Stimulated activated CD4-positive, alpha-beta T cell treated with anti-CD3 and anti-CD28 coated beads, Interleukin-2, amount 100 ng/mL, for 24 hours (primary cell): ENCODE data around the gene CT45A9.
"Not testable (repeated sequence)": the region's sequence is repeated elsewhere in the genome, so short reads cannot be mapped to it uniquely, and the experiment has no call there.

Experiments used
- DNase-seq, 2 donors: peaks; one replicate each; pipeline ENCODE4 v3.0.0-alpha.2; 2020

The CT45A9 gene, protein sequence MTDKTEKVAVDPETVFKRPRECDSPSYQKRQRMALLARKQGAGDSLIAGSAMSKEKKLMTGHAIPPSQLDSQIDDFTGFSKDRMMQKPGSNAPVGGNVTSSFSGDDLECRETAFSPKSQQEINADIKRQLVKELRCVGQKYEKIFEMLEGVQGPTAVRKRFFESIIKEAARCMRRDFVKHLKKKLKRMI

DNA sequence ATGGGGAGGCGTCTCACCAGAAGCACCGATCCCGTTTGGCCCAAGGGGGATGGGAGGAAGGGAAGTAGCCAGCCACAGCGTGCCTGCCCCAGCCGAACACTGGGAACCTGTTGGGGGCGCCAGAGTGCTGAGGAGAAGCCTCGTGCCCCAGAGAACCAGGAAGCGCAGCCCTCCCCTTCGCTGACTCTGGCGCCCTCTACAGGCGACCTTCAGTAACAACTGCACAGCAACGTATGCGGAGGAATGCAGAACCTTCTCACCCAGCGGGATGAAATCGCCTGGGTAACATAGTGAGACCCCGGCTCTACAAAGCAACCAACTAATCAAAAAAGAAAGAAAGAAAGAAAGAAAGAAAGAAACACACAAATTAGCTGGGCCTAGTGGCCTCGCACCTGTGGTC lies at the start of gene CT45A9:
CT45A9 (minus strand) TSS at position 101 of the 400 bp plus-strand sequence. CDS start 3,751 bp downstream, outside the sequence.
- DNase-seq, result not testable (repeated sequence)

DNA sequence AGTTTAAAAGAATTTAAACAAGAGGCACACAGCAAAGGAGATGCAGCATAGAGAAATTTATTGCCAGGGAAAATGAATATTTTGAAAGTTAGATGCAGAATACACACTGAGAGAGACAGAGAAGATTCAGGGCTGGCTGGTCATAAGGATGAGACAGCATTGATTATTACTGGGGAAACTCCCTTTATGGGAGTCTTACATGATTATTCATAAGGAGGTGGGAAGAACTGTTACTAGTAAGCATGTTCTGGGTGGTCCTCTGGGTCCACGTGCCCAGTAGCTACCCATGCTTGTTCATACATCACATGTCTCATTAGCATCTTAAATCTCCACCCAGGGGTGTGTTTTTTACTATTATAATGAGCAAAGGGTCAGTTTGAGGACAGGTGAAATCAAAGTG lies 48.9 kb upstream of the CT45A9 start:
- DNase-seq, result not testable (repeated sequence)

DNA sequence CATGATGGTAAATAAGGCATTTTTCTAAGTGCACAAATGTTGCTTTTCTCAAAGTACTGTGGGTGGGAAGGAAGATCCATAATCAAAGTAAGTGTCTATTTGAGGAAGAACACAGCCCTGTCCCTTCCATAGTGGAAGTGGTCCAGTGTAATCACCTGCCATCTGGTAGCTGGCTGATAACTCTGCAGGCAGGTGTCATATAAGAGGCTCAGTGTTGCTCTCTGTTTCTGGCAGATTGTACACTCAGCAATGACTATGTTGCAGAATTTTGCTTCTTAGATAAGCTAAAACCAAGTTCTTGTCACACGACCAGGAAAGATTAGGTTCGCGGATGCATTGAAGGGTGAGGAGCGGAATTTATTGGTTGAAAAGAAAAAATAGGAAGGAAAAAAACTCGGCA lies 42.8 kb upstream of the CT45A9 start:
- DNase-seq, result no peak

DNA sequence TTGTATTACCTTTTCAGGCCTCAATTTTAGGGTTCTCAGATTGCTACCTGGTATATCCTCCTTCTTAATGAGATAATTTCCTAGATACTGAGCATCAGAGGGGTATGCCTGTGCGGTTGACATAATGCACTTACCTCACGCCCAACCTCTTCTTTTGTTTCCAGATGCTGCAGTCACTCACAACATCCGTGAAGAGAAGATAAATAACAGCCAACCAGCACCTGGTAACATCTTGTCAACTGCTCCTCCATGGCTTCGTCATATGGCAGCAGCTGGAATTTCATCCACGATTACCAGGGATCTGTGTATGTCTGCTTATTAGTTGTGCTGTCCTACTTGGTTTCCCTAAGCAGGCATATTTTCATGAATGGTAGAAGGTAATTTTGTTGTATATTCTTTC lies 38.6 kb upstream of the CT45A9 start:
- DNase-seq, result no peak

DNA sequence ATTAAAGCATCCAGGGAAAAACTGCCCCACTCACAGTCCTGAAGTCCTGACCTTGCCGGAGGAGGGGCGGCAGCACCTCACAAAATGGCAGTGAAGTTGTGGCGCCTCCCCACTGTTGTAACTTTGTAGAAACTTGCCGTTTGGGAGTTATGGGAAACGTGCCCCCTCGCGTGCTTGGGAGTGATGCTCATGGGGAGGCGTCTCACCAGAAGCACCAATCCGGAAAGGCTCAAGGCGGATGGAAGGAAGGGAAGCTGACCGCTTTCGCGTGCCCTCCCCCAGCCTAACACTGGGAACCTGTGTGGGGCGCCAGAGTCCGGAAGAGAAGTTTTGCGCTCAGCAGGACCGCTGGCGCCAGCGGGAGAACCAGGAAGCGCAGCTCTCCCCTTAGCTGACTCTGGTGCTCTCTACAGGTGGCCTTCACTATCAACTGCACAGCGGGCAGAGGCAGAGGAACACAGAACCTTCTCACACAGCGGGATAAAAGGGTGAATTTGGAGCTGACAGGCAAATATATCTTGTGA lies 21.7 kb upstream of the CT45A9 start, which contains the start of the genes CT45A10 and SAGE1:
CT45A10 (minus strand) TSS at position 151 of the 524 bp plus-strand sequence. CDS start 8,100 bp downstream, outside the sequence.
SAGE1 (plus strand) TSS at position 423 of the 524 bp plus-strand sequence. CDS start 2,527 bp downstream, outside the sequence.
- DNase-seq, result no peak

DNA sequence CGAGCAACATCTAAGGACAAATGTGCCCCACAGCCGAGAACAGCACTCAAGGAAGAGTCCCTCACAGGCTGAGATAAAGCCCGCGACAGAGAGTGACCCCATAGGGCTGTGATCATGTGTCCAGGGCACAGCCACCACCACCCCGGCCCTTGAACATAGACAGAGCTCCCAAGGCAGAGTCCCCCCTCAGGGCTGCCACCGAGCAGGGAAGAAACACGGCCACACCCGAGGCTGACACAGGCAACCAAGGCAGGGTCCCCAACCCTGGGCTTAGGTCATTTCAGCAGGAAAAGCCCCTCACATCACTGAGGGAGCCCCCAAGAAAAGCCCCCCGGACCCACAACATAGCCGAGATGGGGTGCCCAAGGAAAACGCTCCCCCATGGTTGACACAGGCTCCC lies 21.2 kb upstream of the CT45A9 start:
- no peak for DNase-seq

DNA sequence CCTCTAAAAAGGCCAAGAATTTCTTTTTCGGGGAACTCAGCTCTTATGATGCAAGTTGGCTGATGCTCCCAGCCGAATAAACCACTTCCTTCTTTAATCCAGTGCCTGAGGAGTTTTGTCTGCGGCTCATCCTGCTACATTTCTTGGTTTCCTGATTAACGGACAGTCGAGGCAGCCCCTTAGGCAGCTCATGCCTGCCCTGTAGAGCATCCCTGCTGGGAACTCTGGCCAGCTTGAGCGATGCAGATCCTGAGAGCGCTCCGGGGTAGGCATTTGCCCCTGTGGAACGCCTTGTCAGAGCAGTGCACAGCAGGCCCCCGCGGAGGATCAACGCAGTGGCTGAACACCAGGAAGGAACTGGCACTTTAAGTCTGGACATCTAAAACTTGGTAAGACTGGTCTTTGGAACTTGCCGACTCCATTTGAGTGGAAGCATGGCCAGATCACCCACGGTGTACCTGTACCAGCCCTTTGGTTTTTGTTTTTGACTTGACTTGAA lies 18.5 kb upstream of the CT45A9 start:
- DNase-seq, result no peak

DNA sequence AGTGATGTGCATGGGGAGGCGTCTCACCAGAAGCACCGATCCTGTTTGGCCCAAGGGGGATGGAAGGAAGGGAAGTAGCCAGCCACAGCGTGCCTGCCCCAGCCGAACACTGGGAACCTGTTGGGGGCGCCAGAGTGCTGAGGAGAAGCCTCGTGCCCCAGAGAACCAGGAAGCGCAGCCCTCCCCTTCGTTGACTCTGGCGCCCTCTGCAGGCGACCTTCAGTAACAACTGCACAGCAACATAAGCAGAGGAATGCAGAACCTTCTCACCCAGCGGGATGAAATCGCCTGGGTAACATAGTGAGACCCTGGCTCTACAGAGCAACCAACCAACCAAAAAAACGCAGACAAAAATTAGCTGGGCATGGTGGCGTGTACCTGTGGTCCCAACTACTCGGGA lies 17.4 kb upstream of the CT45A9 start:
- peak; percentile 17 to 55 for DNase-seq

DNA sequence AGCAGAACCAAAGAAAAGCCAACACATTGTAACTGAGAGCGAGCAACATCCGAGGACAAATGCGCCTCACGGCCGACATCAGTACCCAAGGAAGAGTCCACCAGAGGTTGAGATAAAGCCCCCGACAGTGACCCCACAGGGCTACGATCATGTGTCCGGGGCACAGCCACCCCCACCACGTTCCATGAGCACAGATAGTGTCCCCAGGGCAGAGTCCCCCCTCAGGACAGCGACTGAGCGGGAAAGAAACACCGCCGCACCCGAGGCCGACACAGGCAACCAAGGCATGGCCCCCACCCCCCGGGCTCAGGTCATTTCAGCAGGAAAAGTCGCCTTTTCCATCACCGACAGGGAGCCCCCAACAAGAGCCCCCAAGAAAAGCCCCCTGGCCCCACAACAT lies 16.6 kb upstream of the CT45A9 start:
- not testable (repeated sequence) for DNase-seq

DNA sequence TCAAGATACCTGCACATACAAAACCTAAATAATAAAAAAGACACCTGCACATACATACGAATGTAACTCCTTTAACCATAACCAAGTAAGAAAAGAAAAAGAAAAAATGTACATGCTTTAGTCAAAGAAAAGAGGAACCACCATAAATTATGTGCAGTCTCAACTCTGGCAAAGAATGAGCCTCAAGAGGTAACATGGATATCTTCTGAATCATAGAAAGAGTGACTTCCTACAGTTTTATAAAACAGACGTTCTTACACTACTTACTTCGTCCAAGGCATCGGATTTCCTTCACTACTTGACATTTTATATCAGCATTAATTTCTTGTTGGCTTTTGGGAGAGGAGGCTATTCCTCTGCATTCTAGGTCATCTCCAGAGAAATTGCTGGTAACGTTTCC lies 11.1 kb upstream of the CT45A9 start:
- DNase-seq, result not testable (repeated sequence)

DNA sequence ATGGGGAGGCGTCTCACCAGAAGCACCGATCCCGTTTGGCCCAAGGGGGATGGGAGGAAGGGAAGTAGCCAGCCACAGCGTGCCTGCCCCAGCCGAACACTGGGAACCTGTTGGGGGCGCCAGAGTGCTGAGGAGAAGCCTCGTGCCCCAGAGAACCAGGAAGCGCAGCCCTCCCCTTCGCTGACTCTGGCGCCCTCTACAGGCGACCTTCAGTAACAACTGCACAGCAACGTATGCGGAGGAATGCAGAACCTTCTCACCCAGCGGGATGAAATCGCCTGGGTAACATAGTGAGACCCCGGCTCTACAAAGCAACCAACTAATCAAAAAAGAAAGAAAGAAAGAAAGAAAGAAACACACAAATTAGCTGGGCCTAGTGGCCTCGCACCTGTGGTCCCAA lies 17.2 kb downstream of the CT45A9 start, which contains the start of gene CT45A8:
CT45A8 (minus strand) TSS at position 101 of the 400 bp plus-strand sequence. CDS start 3,755 bp downstream, outside the sequence.
- not testable (repeated sequence) for DNase-seq

DNA sequence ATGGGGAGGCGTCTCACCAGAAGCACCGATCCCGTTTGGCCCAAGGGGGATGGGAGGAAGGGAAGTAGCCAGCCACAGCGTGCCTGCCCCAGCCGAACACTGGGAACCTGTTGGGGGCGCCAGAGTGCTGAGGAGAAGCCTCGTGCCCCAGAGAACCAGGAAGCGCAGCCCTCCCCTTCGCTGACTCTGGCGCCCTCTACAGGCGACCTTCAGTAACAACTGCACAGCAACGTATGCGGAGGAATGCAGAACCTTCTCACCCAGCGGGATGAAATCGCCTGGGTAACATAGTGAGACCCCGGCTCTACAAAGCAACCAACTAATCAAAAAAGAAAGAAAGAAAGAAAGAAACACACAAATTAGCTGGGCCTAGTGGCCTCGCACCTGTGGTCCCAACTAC lies 34.4 kb downstream of the CT45A9 start, which contains the start of gene CT45A7:
CT45A7 (minus strand) TSS at position 101 of the 400 bp plus-strand sequence. CDS start 3,747 bp downstream, outside the sequence.
- not testable (repeated sequence) for DNase-seq

DNA sequence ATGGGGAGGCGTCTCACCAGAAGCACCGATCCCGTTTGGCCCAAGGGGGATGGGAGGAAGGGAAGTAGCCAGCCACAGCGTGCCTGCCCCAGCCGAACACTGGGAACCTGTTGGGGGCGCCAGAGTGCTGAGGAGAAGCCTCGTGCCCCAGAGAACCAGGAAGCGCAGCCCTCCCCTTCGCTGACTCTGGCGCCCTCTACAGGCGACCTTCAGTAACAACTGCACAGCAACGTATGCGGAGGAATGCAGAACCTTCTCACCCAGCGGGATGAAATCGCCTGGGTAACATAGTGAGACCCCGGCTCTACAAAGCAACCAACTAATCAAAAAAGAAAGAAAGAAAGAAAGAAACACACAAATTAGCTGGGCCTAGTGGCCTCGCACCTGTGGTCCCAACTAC lies 51.7 kb downstream of the CT45A9 start, which contains the start of gene CT45A2:
CT45A2 (minus strand) TSS at position 101 of the 400 bp plus-strand sequence. CDS start 3,747 bp downstream, outside the sequence.
- DNase-seq, result not testable (repeated sequence)
